Measurements from ENCODE around the gene CCNF.
"Not testable (repeated sequence)": the region's sequence is repeated elsewhere in the genome, so short reads cannot be mapped to it uniquely, and the experiment has no call there.

Gene CCNF

DNA sequence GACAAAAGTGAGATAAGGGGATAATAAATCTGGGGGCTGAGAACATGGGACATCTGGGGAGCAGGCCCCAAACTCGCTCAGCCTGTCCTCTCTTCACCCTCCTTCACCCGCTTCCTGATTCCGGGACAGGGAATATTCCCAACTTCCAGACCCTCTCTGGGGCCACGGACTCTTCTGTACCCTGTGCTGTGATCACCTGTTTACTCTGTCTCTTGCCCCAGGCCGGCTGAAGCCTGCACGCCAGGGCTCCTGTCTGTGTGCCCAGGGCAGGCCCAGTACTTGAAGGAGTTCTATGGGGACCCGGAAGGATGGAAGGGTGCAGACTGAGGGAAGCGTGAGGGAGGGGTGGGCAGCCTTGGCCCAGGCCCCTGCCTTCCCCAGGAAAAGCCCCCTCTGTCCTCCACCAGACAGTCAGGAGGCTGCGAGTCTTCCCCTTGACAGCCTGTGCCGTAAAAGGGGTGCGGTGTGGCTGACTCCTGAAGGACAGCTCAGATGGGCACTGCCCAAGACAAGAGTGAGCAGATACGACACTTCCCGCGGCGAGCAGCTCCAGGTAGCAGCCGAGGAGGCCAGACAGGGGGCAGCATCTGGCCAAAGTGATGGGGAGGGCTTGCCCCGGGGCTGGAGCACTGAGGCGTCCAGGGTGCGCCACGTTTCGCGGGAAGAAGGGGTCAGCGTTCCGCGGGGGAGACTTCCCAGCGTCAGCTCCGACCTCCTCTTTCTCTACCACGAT, 1.0 kb upstream of the CCNF start:
- H3K27me3 ChIP-seq (replicated peaks in 2 of 5; ENCODE audit: control insufficient read depth in 4 of 5, insufficient read depth in 5 of 5, low read length in 4 of 5) = no peaks in the 10 kb centered on the region
- ChIA-PET POLR2A (interaction anchor here (1.0 kb wide), 1 partner anchor 47 kb away, joined by 3 read pairs; the partner anchor contains the start of gene TBC1D24), CTCF (interaction anchor here (1.0 to 3.7 kb wide), 6 partner anchors 11 to 88 kb away, joined by 3 to 16 read pairs (median 6); partner anchors contain the start of gene ABCA3)
- peak overlapping the region in 1 of 2 experiments; percentile 49 for H3K27ac ChIP-seq (ENCODE audit: insufficient read depth in 1 of 2, low read depth in 1 of 2, low read length in 2 of 2, poor library complexity in 1 of 2, severe bottlenecking in 2 of 2)
- DNase-seq = peak in 1 of 3 donors; percentile 11
- peak overlapping the region in 5 of 7 experiments; percentile 68 to 89 (median 86) for H3K4me3 ChIP-seq (ENCODE audit: control insufficient read depth in 1 of 7, extremely low read depth in 1 of 7, insufficient read depth in 4 of 7, low read depth in 2 of 7, low read length in 6 of 7)
- H3K4me1 ChIP-seq (ENCODE audit: control extremely low read depth in 1 of 4, control insufficient read depth in 4 of 4, insufficient read depth in 4 of 4, low read length in 3 of 4) = peaks cover 0 to 27% (median 22%) of the 10 kb centered on the region in 4 experiments
- H3K36me3 ChIP-seq (ENCODE audit: control insufficient read depth in 4 of 4, insufficient read depth in 4 of 4, low read length in 3 of 4) = peaks cover 6 to 13% (median 12%) of the 10 kb centered on the region in 4 experiments
- H3K9me3 ChIP-seq (ENCODE audit: control extremely low read depth in 1 of 5, control insufficient read depth in 4 of 5, insufficient read depth in 2 of 5, low read depth in 1 of 5, low read length in 4 of 5) = no peaks in the 10 kb centered on the region
- WGBS (ENCODE audit: insufficient coverage) = 38% methylated on average over 19 of the region's 28 CpGs

DNA sequence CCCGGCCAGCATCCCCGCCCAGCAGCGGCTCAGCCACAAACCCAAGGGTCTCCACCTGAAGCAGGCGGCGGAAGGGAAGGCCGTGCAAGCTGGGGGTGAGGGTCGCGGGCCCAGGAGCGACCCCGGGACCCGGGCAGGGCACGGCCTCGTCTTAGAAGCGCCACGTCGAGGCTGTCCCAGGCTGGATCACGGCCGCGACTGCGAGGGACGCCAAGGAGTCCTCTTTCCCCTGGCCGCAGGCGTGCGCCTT, 538 bp upstream of the CCNF start:
- H3K9me3 ChIP-seq (ENCODE audit: control extremely low read depth in 1 of 5, control insufficient read depth in 4 of 5, insufficient read depth in 2 of 5, low read depth in 1 of 5, low read length in 4 of 5) = no peaks in the 10 kb centered on the region
- H3K4me1 ChIP-seq (ENCODE audit: control extremely low read depth in 1 of 4, control insufficient read depth in 4 of 4, insufficient read depth in 4 of 4, low read length in 3 of 4) = peaks cover 0 to 27% (median 22%) of the 10 kb centered on the region in 4 experiments
- DNase-seq = no peak
- ChIA-PET POLR2A (interaction anchor here (1.0 kb wide), 1 partner anchor 46 kb away, joined by 3 read pairs; the partner anchor contains the start of gene TBC1D24), CTCF (interaction anchor here (1.0 to 3.7 kb wide), 5 partner anchors 11 to 72 kb away, joined by 3 to 16 read pairs (median 4); no protein-coding TSS in a partner anchor)
- peak overlapping the region; percentile 49 to 89 (median 77) for H3K4me3 ChIP-seq (ENCODE audit: control insufficient read depth in 1 of 7, extremely low read depth in 1 of 7, insufficient read depth in 4 of 7, low read depth in 2 of 7, low read length in 6 of 7)
- H3K27me3 ChIP-seq (replicated peaks in 2 of 5; ENCODE audit: control insufficient read depth in 4 of 5, insufficient read depth in 5 of 5, low read length in 4 of 5) = no peaks in the 10 kb centered on the region
- WGBS (ENCODE audit: insufficient coverage) = 1% methylated on average over 23 of the region's 24 CpGs
- peak overlapping the region in 1 of 2 experiments; percentile 49 for H3K27ac ChIP-seq (ENCODE audit: insufficient read depth in 1 of 2, low read depth in 1 of 2, low read length in 2 of 2, poor library complexity in 1 of 2, severe bottlenecking in 2 of 2)
- peaks cover 6 to 17% (median 14%) of the 10 kb centered on the region in 4 experiments for H3K36me3 ChIP-seq (ENCODE audit: control insufficient read depth in 4 of 4, insufficient read depth in 4 of 4, low read length in 3 of 4)

DNA sequence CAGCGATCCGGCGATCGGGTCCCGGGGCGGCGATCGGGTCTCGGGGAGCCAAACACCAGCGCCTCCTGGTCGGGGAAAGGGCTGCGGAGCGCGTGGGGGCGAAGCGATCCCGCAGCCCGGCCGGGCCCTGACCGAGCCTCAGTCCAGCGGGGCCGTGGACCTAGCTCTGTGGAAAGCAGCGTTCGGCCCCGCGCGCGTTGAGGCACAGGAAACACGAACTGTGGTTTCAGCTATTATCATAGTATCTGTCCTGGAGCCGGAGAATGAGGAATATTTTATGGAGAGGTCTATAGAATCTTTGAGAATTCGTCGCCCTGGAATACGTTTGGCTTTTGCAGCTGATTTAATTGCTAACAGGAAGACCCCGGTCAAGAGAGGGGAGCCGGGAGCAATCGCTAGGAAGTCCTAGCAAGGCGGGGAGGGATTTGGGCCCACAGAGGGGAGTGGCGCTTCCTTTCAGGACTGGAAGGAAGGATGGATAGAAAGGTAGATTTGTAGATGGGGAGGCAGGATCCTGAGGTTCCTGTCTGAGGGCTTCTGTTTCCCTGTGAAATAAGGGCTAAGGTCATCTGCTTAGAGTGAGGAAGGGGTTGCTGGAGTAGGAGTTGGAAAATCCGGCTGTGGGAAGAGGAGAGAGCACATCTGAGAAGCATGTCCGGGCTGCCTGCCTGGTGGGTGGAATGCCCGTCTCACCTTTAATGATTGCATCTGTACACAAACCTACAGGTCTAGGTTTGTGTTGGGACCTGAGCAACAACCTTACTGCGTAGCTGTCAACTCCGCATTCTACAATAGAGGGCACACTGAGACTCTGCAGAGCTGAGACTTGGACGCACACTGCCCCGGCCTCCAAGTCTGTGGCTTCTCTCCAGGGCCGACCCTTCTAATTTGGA, 770 bp downstream of the CCNF start:
- POLR2A ChIA-PET = interaction anchor here (0.6 to 1.4 kb wide), 4 partner anchors 10 to 465 kb away, joined by 3 to 6 read pairs (median 4); partner anchors contain the start of genes RPS2 and TRAF7
- CTCF ChIA-PET = interaction anchor here (0.7 to 3.7 kb wide), 7 partner anchors 13 to 235 kb away, joined by 3 to 16 read pairs (median 4); no protein-coding TSS in a partner anchor

DNA sequence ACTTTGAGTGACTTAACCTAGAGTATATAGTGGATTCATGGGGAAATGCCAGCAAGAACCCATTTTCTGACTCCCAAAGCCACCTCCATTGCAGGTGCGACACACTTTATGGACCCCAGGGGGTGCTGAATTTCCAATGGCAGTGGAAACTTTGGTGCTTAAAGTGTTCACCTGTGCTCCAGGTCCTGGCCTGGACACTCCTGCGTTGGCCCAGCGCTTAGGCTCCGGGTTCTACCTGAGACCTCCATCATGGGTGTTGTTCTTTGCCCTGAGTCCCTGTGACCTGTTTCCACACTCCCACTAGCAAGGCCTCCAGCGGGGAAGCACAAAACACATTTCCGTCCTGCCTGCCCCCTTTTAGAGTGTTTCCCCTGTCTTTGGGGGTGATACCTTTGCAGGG, 3.0 kb downstream of the CCNF start:
- ChIA-PET POLR2A (interaction anchor here (0.7 kb wide), 1 partner anchor 100 kb away, joined by 4 read pairs; no protein-coding TSS in a partner anchor), CTCF (interaction anchor here (0.7 to 1.1 kb wide), 2 partner anchors 69 to 327 kb away, joined by 3 read pairs; no protein-coding TSS in a partner anchor)
- Histone ChIP-seq H3K27ac (ENCODE audit: insufficient read depth in 1 of 2, low read depth in 1 of 2, low read length in 2 of 2, poor library complexity in 1 of 2, severe bottlenecking in 2 of 2) (no peak overlapping the region), H3K27me3 (replicated peaks in 2 of 5; ENCODE audit: control insufficient read depth in 4 of 5, insufficient read depth in 5 of 5, low read length in 4 of 5) (no peaks in the 10 kb centered on the region), H3K9me3 (ENCODE audit: control extremely low read depth in 1 of 5, control insufficient read depth in 4 of 5, insufficient read depth in 2 of 5, low read depth in 1 of 5, low read length in 4 of 5) (no peaks in the 10 kb centered on the region), H3K36me3 (ENCODE audit: control insufficient read depth in 4 of 4, insufficient read depth in 4 of 4, low read length in 3 of 4) (peaks cover 7 to 41% (median 25%) of the 10 kb centered on the region in 4 experiments), H3K4me1 (ENCODE audit: control extremely low read depth in 1 of 4, control insufficient read depth in 4 of 4, insufficient read depth in 4 of 4, low read length in 3 of 4) (peaks cover 0 to 27% (median 22%) of the 10 kb centered on the region in 4 experiments), H3K4me3 (ENCODE audit: control insufficient read depth in 1 of 7, extremely low read depth in 1 of 7, insufficient read depth in 4 of 7, low read depth in 2 of 7, low read length in 6 of 7) (no peak overlapping the region)
- peak in 2 of 3 donors; percentile 26 to 30 for DNase-seq
- 96% methylated on average over 5 of the region's 6 CpGs for WGBS (ENCODE audit: insufficient coverage)

More for the DNA sequence above, 770 bp downstream of the CCNF start:
- no peaks in the 10 kb centered on the region for H3K27me3 ChIP-seq (replicated peaks in 2 of 5; ENCODE audit: control insufficient read depth in 4 of 5, insufficient read depth in 5 of 5, low read length in 4 of 5)
- peak; percentile 44 to 60 (median 60) for DNase-seq
- peak overlapping the region; percentile 67 to 89 (median 77) for H3K4me3 ChIP-seq (ENCODE audit: control insufficient read depth in 1 of 7, extremely low read depth in 1 of 7, insufficient read depth in 4 of 7, low read depth in 2 of 7, low read length in 6 of 7)
- 1% methylated on average over 33 of the region's 46 CpGs for WGBS (ENCODE audit: insufficient coverage)
- no peaks in the 10 kb centered on the region for H3K9me3 ChIP-seq (ENCODE audit: control extremely low read depth in 1 of 5, control insufficient read depth in 4 of 5, insufficient read depth in 2 of 5, low read depth in 1 of 5, low read length in 4 of 5)
- peaks cover 0 to 27% (median 22%) of the 10 kb centered on the region in 4 experiments for H3K4me1 ChIP-seq (ENCODE audit: control extremely low read depth in 1 of 4, control insufficient read depth in 4 of 4, insufficient read depth in 4 of 4, low read length in 3 of 4)
- H3K36me3 ChIP-seq (ENCODE audit: control insufficient read depth in 4 of 4, insufficient read depth in 4 of 4, low read length in 3 of 4) = peaks cover 6 to 24% (median 14%) of the 10 kb centered on the region in 4 experiments
- H3K27ac ChIP-seq (ENCODE audit: insufficient read depth in 1 of 2, low read depth in 1 of 2, low read length in 2 of 2, poor library complexity in 1 of 2, severe bottlenecking in 2 of 2) = peak overlapping the region in 1 of 2 experiments; percentile 34

DNA sequence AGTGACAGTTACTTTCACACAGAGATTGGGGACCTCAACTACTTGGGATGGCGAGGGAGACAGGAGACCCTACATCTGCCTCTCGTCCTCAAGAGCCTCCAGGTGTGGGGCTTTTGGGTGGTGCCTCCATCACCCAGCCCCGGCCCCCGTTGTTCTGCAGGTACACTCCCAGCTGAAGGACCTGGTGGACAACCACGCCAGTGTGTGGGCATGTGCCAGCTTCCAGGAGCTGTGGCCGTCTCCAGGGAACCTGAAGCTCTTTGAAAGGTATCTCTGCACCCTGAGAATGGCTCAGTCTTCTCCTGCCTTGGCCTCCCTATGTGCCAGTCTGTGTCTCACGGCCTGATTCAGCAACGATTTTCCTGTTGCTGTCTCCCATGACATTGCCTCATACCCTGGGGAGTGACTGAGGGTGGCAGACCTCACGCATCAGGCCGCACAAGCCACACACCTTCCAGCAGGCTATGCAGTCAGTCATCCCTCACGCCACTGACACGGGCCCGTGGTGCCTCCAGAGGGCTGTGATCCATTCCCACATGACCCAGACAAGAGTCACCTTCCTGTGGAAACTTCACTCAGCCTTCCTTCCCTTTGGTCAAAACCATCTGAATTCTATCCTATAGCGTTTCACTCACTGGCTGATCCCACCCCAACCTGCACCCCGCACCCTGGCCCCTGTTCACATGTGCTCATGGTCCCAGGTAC, 3.7 kb downstream of the CCNF start:
- H3K9me3 ChIP-seq (ENCODE audit: control extremely low read depth in 1 of 5, control insufficient read depth in 4 of 5, insufficient read depth in 2 of 5, low read depth in 1 of 5, low read length in 4 of 5) = no peaks in the 10 kb centered on the region
- H3K36me3 ChIP-seq (ENCODE audit: control insufficient read depth in 4 of 4, insufficient read depth in 4 of 4, low read length in 3 of 4) = peaks cover 10 to 47% (median 29%) of the 10 kb centered on the region in 4 experiments
- CTCF ChIA-PET = interaction anchor here (1.1 kb wide), 1 partner anchor 68 kb away, joined by 3 read pairs; no protein-coding TSS in a partner anchor
- H3K27me3 ChIP-seq (replicated peaks in 2 of 5; ENCODE audit: control insufficient read depth in 4 of 5, insufficient read depth in 5 of 5, low read length in 4 of 5) = no peaks in the 10 kb centered on the region
- H3K4me3 ChIP-seq (ENCODE audit: control insufficient read depth in 1 of 7, extremely low read depth in 1 of 7, insufficient read depth in 4 of 7, low read depth in 2 of 7, low read length in 6 of 7) = no peak overlapping the region
- no peak for DNase-seq
- peaks cover 0 to 27% (median 22%) of the 10 kb centered on the region in 4 experiments for H3K4me1 ChIP-seq (ENCODE audit: control extremely low read depth in 1 of 4, control insufficient read depth in 4 of 4, insufficient read depth in 4 of 4, low read length in 3 of 4)
- 97% methylated on average over 13 of the region's 15 CpGs for WGBS (ENCODE audit: insufficient coverage)
- no peak overlapping the region for H3K27ac ChIP-seq (ENCODE audit: insufficient read depth in 1 of 2, low read depth in 1 of 2, low read length in 2 of 2, poor library complexity in 1 of 2, severe bottlenecking in 2 of 2)
- POLR2A ChIA-PET = no interaction called here

- 100% methylated on average over 1 of the region's 4 CpGs for WGBS (ENCODE audit: insufficient coverage)
- CTCF ChIA-PET = interaction anchor here (0.7 to 1.7 kb wide), 2 partner anchors 38 to 66 kb away, joined by 3 to 6 read pairs; no protein-coding TSS in a partner anchor
- DNase-seq; H3K27ac ChIP-seq (ENCODE audit: insufficient read depth in 1 of 2, low read depth in 1 of 2, low read length in 2 of 2, poor library complexity in 1 of 2, severe bottlenecking in 2 of 2); H3K27me3 ChIP-seq (replicated peaks in 2 of 5; ENCODE audit: control insufficient read depth in 4 of 5, insufficient read depth in 5 of 5, low read length in 4 of 5); H3K4me3 ChIP-seq (ENCODE audit: control insufficient read depth in 1 of 7, extremely low read depth in 1 of 7, insufficient read depth in 4 of 7, low read depth in 2 of 7, low read length in 6 of 7); H3K9me3 ChIP-seq (ENCODE audit: control extremely low read depth in 1 of 5, control insufficient read depth in 4 of 5, insufficient read depth in 2 of 5, low read depth in 1 of 5, low read length in 4 of 5); POLR2A ChIA-PET: not testable (repeated sequence)
- Histone ChIP-seq H3K36me3 (ENCODE audit: control insufficient read depth in 4 of 4, insufficient read depth in 4 of 4, low read length in 3 of 4) (peaks cover 15 to 67% (median 36%) of the 10 kb centered on the region in 4 experiments), H3K4me1 (ENCODE audit: control extremely low read depth in 1 of 4, control insufficient read depth in 4 of 4, insufficient read depth in 4 of 4, low read length in 3 of 4) (peaks cover 0 to 10% (median 7%) of the 10 kb centered on the region in 4 experiments)
These were observed 6.0 kb downstream of the CCNF start for GRCh38 chr16:2435236-2435635.

All from common myeloid progenitor, CD34-positive (primary cell).